Adrenal gland (tissue), 12 donors: ENCODE data around the gene APRT. TPM values are rescaled to one million over a fixed set of nuclear protein-coding genes. Genes with fewer than 3 reads are reported as not detected.

Experiments used
- DNase-seq, 7 donors: peaks; one replicate each; pipeline ENCODE4 v3.0.0-alpha.2; 2019 to 2020
- H3K27ac ChIP-seq, 5 donors: fragments of 200-600 bp; sonication (generic) in 4 of 5; 1 replicate in 3 of 5; 2 replicates in 2 of 5; pipeline versions ENCODE4 v1.5.1 to v1.8.0; 2016 to 2020; ENCODE audit warnings: mild to moderate bottlenecking in 1 of 5
- H3K27me3 ChIP-seq: fragments of 200-600 bp; 2 replicates; pipeline ENCODE4 v1.8.0; 2021
- H3K36me3 ChIP-seq, 2 donors: fragments of 200-600 bp; replicated peaks in 1 of 2; 1 replicate in 1 of 2; 2 replicates in 1 of 2; pipeline versions ENCODE4 v1.5.1 to v1.8.0; 2018 to 2022
- H3K4me1 ChIP-seq, 2 donors: fragments of 200-600 bp; replicated peaks in 1 of 2; 1 replicate in 1 of 2; 2 replicates in 1 of 2; pipeline versions ENCODE4 v1.5.1 to v1.8.0; 2018 to 2021
- H3K4me3 ChIP-seq, 4 donors: fragments of 200-600 bp; sonication (generic) in 3 of 4; one replicate each; pipeline ENCODE4 v1.5.1; 2016 to 2018
- H3K9me3 ChIP-seq, 3 donors: fragments of 200-600 bp; sonication (generic) in 1 of 3; replicated peaks in 1 of 3; 1 replicate in 2 of 3; 2 replicates in 1 of 3; pipeline versions ENCODE4 v1.5.1 to v1.8.0; 2016 to 2021
- CTCF ChIP-seq, 6 experiments: fragments of 450-650 bp in 4 of 6; fragments of 200-600 bp in 2 of 6; sonication (generic) in 1 of 6; IDR thresholded peaks; 1 replicate in 5 of 6; 2 replicates in 1 of 6; pipeline versions ENCODE4 v1.5.1 to v1.8.0; 2016 to 2021; ENCODE audit warnings: antibody characterized with exemption in 6 of 6, mild to moderate bottlenecking in 2 of 6, moderate library complexity in 1 of 6
- POLR2A ChIP-seq, 2 donors: fragments of 450-650 bp; IDR thresholded peaks; one replicate each; pipeline ENCODE4 v1.6.1; 2017; ENCODE audit warnings: antibody characterized with exemption in 2 of 2, mild to moderate bottlenecking in 2 of 2, moderate library complexity in 1 of 2
- WGBS, 4 donors: extraction: QIAGEN DNeasy Blood & Tissue Kit in 2 of 4; methylation state at CpG; one replicate each; pipeline versions ENCODE4 v1.1.5 to v1.1.7; 2013 to 2017; 5-methylcytosine and 5-hydroxymethylcytosine counted together
- intact Hi-C, 2 donors: fragments of 100-400 bp; cut with DNase I; formaldehyde crosslinking; loops; one replicate each; pipeline versions ENCODE4 v1.14.1 to v1.15.0; 2022 to 2023
- polyA plus RNA-seq, 3 donors: library from polyadenylated mRNA; stranded (reverse); fragments of 200-250 nt in 2 of 3; fragments of 350-450 nt in 1 of 3; fragmentation: Illumina TruSeq in 1 of 3; extraction: RNeasy Lipid Tissue Mini Kit (QIAGEN cat#74804) in 1 of 3; gene quantifications; one replicate each; pipeline ENCODE4 v1.2.3, GENCODE V29; 2013 to 2014
- total RNA-seq, 9 donors: library from RNA; depleted of rRNA in 4 of 9; stranded (reverse); fragments of >200 nt in 4 of 9; fragments of 120-200 nt in 1 of 9; fragmentation: NEBNext Ultra II Directional in 1 of 9; extraction: Animal tissue kit (Norgen Biotek cat#: 25700) in 1 of 9; gene quantifications; one replicate each; pipeline versions ENCODE4 v1.1.0 to v1.2.4, GENCODE V29; 2013 to 2023
- donor health status: healthy with polysubstance abuse.
- donor health status: Bipolar disorder and iron deficiency.
- donor health status: DM: yes; HTN: yes; CAD: no.
- donor health status: DM: no; HTN: no; CAD: no.
- donor health status: DM: no; HTN: no; CAD: no.
- donor health status: DM: yes; HTN: yes; CAD: no.

APRT gene
- total and polyA plus RNA-seq, 12 donors: 116 to 297 (median 181) TPM

DNA sequence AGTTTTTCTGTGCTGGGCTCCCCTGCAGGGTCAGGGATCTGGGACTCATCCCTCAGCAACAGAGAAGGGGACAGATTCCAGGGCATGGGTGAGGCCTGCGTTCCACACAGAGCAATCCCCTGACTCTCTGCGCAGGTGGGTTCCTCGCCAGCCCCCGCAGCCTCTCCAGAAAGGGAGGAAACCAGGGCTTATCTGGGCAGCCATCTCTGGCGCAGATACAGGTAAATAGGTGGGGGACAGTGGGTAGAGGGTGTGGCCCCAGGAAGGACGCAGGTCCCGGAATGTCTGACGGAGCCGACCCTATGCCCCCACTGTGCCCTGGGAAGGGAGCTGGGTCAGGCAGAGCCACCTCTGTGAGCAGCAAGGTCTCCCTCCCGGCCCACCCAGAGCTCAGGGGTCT lies 49.9 kb downstream of the APRT start:
- Histone ChIP-seq H3K27me3 (no peaks in the 10 kb centered on the region), H3K4me1 (peaks cover 0 to 5% of the 10 kb centered on the region in 2 donors), H3K36me3 (no peaks in the 10 kb centered on the region), H3K4me3 (no peak overlapping the region), H3K9me3 (no peaks in the 10 kb centered on the region), H3K27ac (no peak overlapping the region)
- 60 to 86% (median 81%) methylated on average over 1 to 10 of the region's 10 CpGs for WGBS, 4 donors
- intact Hi-C loops: no loop called here
- TF ChIP-seq POLR2A (IDR thresholded peaks at IDR 0.05) (no peak), CTCF (IDR thresholded peaks at IDR 0.05) (no peak)
- no peak for DNase-seq

GRCh38 chr16:88761143-88761534 lies 50.6 kb downstream of the APRT start:
- no peak overlapping the region for H3K4me3 ChIP-seq
- intact Hi-C loops: no loop called here
- no peaks in the 10 kb centered on the region for H3K9me3 ChIP-seq
- TF ChIP-seq POLR2A (IDR thresholded peaks at IDR 0.05): no peak
- TF ChIP-seq CTCF (IDR thresholded peaks at IDR 0.05): no peak
- H3K4me1 ChIP-seq: peaks cover 0 to 5% of the 10 kb centered on the region in 2 donors
- no peak overlapping the region for H3K27ac ChIP-seq
- WGBS, 4 donors: 86 to 95% (median 95%) methylated on average over 3 to 11 of the region's 11 CpGs
- DNase-seq: no peak
- no peaks in the 10 kb centered on the region for H3K27me3 ChIP-seq
- no peaks in the 10 kb centered on the region for H3K36me3 ChIP-seq

DNA sequence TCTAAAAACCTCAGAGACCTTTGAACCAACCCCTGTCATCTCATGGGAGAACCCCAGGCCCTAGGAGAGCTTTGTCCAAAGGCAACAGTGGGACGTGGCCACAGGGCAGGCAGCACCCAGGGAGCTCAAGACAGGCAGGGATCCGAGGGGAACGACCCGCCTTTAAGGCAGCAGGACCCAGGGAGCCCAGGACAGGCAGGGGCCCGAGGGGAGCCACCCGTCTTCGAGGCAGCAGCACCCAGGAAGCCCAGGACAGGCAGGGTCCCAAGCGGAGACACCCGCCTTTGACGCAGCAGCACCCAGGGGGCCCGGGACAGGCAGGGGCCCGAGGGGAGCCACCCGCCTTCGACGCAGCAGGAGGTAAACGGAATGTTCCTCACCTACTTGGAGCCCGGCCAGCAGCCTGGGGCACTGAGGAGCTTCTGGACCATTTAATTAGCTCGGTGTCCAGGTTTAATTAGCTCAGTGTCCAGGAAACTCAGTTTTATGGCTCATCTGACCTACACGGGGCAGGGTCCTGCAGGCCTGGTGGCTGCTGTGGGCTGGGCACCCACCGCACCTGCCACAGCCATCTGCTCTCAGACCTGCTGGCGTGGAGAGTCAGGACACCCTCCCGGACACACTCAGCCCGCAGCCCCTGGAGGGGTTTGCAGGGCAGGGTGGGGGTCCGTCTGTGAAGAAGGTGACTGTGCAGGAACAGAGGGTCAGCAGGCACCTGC lies 51.1 kb downstream of the APRT start:
- Histone ChIP-seq H3K9me3 (no peaks in the 10 kb centered on the region), H3K4me3 (no peak overlapping the region), H3K27ac (no peak overlapping the region), H3K36me3 (no peaks in the 10 kb centered on the region), H3K27me3 (no peaks in the 10 kb centered on the region), H3K4me1 (peaks cover 0 to 5% of the 10 kb centered on the region in 2 donors)
- WGBS, 4 donors: 85 to 90% (median 87%) methylated on average over 16 to 24 of the region's 24 CpGs
- peak in 1 of 7 donors; percentile 66 for DNase-seq
- TF ChIP-seq POLR2A (IDR thresholded peaks at IDR 0.05) (no peak), CTCF (IDR thresholded peaks at IDR 0.05) (no peak)
- intact Hi-C loops: no loop called here

DNA sequence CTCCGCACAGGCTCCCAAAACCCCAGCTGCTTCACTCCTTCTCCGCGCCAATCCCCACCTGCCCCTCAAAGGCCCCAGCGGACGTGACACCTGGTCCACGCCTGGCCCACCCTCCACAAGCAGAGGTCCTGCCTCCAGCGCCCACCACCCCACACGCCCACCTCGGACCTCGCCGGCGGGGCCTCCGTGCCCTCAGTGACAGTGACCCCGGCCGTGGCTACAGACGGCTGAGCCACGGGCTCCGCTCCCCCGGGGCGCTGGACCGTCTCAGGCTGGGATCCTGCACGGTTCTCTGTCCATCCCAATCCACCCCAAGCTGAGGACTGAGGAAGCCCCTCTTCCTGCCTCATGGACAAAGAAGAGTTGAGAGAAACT lies 51.8 kb downstream of the APRT start:
- Histone ChIP-seq H3K27me3 (no peaks in the 10 kb centered on the region), H3K36me3 (no peaks in the 10 kb centered on the region), H3K4me1 (peaks cover 0 to 5% of the 10 kb centered on the region in 2 donors), H3K27ac (peak overlapping the region in 1 of 5 donors; percentile 52), H3K4me3 (no peak overlapping the region), H3K9me3 (no peaks in the 10 kb centered on the region)
- no peak for DNase-seq
- TF ChIP-seq CTCF (IDR thresholded peaks at IDR 0.05) (no peak), POLR2A (IDR thresholded peaks at IDR 0.05) (no peak)
- intact Hi-C loops: no loop called here
- 92 to 97% (median 94%) methylated on average over 11 to 22 of the region's 22 CpGs for WGBS, 4 donors

Other genes with a start within 250 kb of the APRT start
- gene ZC3H18, start 241.5 kb downstream of the APRT start, total RNA-seq: 10 to 100 TPM in 8 of 9 donors, 1 to 10 TPM in 1; 6.1 to 40.2 (median 15.2) TPM
- gene ZC3H18, start 241.5 kb downstream of the APRT start, polyA plus RNA-seq: 10 to 100 TPM; 17.4 to 49.1 (median 34.0) TPM
- gene IL17C, start 173.4 kb downstream of the APRT start, total RNA-seq: not detected
- not detected for gene IL17C, start 173.4 kb downstream of the APRT start, polyA plus RNA-seq
- gene CYBA, start 160.9 kb downstream of the APRT start, total RNA-seq: 100 to 1,000 TPM in 7 of 9 donors, 10 to 100 TPM in 2; 50.5 to 374 (median 136) TPM
- 100 to 1,000 TPM in 2 of 3 donors, 10 to 100 TPM in 1; 19.6 to 271 (median 258) TPM for gene CYBA, start 160.9 kb downstream of the APRT start, polyA plus RNA-seq
- 100 to 1,000 TPM in 2 of 9 donors, 10 to 100 TPM in 7; 25.6 to 293 (median 36.3) TPM for gene MVD, start 148.8 kb downstream of the APRT start, total RNA-seq
- gene MVD, start 148.8 kb downstream of the APRT start, polyA plus RNA-seq: 100 to 1,000 TPM in 1 of 3 donors, 10 to 100 TPM in 2; 60.7 to 257 (median 66.9) TPM
- gene SNAI3, start 125.4 kb downstream of the APRT start, total RNA-seq: 1 to 10 TPM in 1 of 9 donors, under 1 TPM in 6, not detected in 2; 0.06 to 1.7 (median 0.57) TPM
- gene SNAI3, start 125.4 kb downstream of the APRT start, polyA plus RNA-seq: 1 to 10 TPM in 1 of 3 donors, under 1 TPM in 2; 0.11 to 2.1 (median 0.44) TPM
- gene RNF166, start 105.5 kb downstream of the APRT start, total RNA-seq: 10 to 100 TPM in 8 of 9 donors, 1 to 10 TPM in 1; 8.7 to 40.6 (median 30.2) TPM
- 10 to 100 TPM in 2 of 3 donors, 1 to 10 TPM in 1; 3.0 to 86.3 (median 25.1) TPM for gene RNF166, start 105.5 kb downstream of the APRT start, polyA plus RNA-seq
- gene CTU2, start 105.4 kb downstream of the APRT start, total RNA-seq: 10 to 100 TPM in 5 of 9 donors, 1 to 10 TPM in 4; 7.9 to 24.7 (median 11.5) TPM
- gene CTU2, start 105.4 kb downstream of the APRT start, polyA plus RNA-seq: 10 to 100 TPM in 2 of 3 donors, 1 to 10 TPM in 1; 3.6 to 43.8 (median 32.5) TPM
- 100 to 1,000 TPM in 2 of 9 donors, 10 to 100 TPM in 6, 1 to 10 TPM in 1; 7.9 to 119 (median 91.6) TPM for gene PIEZO1, start 26.7 kb downstream of the APRT start, total RNA-seq
- 100 to 1,000 TPM in 2 of 3 donors, 10 to 100 TPM in 1; 16.6 to 327 (median 259) TPM for gene PIEZO1, start 26.7 kb downstream of the APRT start, polyA plus RNA-seq
- 1 to 10 TPM in 7 of 9 donors, under 1 TPM in 1, not detected in 1; 0.52 to 5.7 (median 2.1) TPM for gene CDT1, start 8.1 kb downstream of the APRT start, total RNA-seq
- gene CDT1, start 8.1 kb downstream of the APRT start, polyA plus RNA-seq: under 1 TPM; 0.29 to 0.44 (median 0.40) TPM
- gene GALNS, start 45.0 kb upstream of the APRT start, total RNA-seq: 10 to 100 TPM; 12.6 to 57.0 (median 35.9) TPM
- 10 to 100 TPM; 33.3 to 63.1 (median 37.2) TPM for gene GALNS, start 45.0 kb upstream of the APRT start, polyA plus RNA-seq
- 100 to 1,000 TPM in 6 of 9 donors, 10 to 100 TPM in 3; 56.7 to 279 (median 121) TPM for gene TRAPPC2L, start 45.2 kb upstream of the APRT start, total RNA-seq
- 100 to 1,000 TPM; 150 to 259 (median 250) TPM for gene TRAPPC2L, start 45.2 kb upstream of the APRT start, polyA plus RNA-seq
- gene PABPN1L, start 54.7 kb upstream of the APRT start, total RNA-seq: 1 to 10 TPM in 1 of 9 donors, under 1 TPM in 4, not detected in 4; 0.22 to 3.3 (median 0.41) TPM
- gene PABPN1L, start 54.7 kb upstream of the APRT start, polyA plus RNA-seq: 1 to 10 TPM in 2 of 3 donors, under 1 TPM in 1; 0.56 to 1.6 (median 1.1) TPM
- 10 to 100 TPM in 1 of 9 donors, 1 to 10 TPM in 4, under 1 TPM in 4; 0.30 to 16.9 (median 1.5) TPM for gene CBFA2T3, start 165.3 kb upstream of the APRT start, total RNA-seq
- 1 to 10 TPM; 1.0 to 5.3 (median 3.0) TPM for gene CBFA2T3, start 165.3 kb upstream of the APRT start, polyA plus RNA-seq